Measurements from ENCODE around the gene RARA.

The RARA gene

GRCh38 chr17:40329839-40330794 is 21.1 kb downstream of the RARA start:
- DNase-seq: peak; percentile 68

GRCh38 chr17:40330850-40331470 is 22.0 kb downstream of the RARA start:
- no peak for DNase-seq

DNA sequence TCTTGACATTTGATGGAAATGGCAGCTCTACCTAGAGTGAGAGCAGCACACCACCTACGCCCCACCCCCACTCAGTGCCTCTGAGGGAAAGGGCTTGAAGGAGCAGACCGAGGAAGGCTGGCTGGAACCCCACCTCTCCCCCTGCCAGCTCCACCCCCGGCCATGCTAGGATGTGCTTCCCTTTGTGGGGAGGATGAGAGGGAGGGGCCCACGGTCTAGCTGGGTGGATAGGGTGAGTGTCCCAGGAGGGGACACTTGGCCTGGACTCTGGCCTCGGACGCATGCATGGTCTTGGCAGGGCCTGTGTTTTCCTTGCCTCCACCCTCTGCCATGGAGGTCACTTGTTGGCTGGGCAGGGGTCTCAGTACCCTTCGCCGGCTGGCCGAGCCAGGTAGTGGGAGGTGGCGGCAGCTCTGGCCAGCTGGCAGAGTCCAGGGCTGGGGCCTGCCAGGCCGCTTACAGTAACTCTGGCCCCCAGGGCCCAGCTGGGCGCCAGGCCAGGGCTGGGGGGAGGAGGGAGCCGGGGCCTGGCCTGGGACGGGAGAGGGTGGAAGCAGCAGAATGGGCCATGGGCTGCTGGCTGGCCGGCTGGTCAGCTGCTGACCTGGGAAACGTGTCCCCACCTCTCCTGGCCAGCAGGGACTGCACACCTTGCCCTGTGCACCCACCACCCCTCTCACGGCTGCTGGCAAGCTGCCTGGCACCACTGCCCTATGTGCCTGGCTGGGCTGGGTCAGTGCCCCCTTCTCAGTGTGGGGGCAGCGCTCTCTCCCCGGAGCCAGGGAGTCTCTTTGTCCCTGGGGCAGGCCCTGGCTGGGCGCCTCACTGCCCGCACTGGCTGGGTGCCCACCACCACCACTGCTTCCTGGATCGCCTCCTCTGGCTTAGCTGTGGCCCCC is 23.0 kb downstream of the RARA start:
- no peak for DNase-seq

GRCh38 chr17:40333781-40334448 is 24.9 kb downstream of the RARA start:
- no peak for DNase-seq

- no peak for DNase-seq
Measured at GRCh38 chr17:40335620-40336019, 26.6 kb downstream of the RARA start.

DNA sequence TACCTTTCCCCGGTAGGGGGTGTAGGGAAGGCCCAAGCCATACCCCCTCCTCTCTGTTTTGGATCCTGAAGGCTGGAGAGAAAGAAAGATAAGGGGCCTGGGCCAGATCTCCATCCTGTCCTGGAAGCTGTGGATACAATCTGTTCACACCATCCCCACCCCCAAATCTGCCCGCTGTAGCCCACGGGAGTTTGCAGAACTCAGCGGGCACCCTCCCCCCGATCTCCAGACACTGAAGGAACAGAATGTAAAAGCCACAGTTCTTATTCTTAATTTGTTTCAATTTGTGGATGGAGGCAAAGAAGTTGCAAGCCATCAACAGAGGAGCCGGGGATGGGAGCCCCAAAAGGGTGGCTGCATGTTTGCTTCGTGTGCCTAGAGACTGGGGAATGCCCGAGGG is 28.4 kb downstream of the RARA start:
- DNase-seq: no peak

DNA sequence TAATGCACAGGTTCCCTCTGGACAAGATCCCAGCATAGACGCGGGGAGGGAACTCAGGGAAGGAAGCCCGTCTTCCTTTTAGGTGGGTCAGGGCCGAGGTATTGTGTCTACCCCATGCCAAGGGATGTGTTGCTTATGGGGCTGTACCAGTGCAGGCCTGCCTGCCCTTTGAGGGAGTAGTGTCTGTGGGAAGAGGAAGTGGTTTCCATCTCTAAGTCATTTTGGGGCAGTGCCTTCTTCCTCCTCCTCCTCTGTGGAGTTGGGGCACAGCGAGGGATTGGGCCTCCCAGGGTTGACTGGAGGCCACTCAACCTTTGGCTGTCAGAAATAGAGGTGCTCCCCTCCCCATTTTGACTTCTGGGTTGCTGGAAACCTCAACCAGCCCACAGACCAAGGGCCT is 29.1 kb downstream of the RARA start:
- peak; percentile 36 for DNase-seq

- no peak for DNase-seq
Measured at GRCh38 chr17:40338941-40339649, 30.1 kb downstream of the RARA start.

DNA sequence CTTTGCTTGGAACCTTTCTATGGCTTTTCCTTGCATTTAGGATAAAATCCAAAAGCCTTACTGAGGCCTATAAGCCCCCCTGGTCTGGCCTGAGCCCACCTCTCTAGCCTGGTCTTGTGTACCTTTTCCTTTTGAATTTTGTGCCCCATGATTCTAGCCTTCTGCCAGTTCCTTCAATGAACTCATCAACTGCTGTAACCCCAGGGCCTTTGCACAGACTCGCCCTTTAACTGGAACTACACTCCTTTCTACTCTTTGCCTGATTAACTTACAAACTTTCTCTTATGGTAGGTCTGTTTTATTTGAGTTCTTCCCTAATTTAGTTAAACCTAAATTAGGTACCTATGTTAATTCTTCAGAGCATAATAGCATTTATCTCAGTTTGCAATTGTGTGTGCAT is 31.3 kb downstream of the RARA start:
- no peak for DNase-seq

GRCh38 chr17:40340880-40341807 is 32.2 kb downstream of the RARA start:
- DNase-seq: no peak

- no peak for DNase-seq
Measured at GRCh38 chr17:40341808-40342503, 33.0 kb downstream of the RARA start.

- DNase-seq: no peak
Measured at GRCh38 chr17:40342504-40343218, 33.7 kb downstream of the RARA start.

GRCh38 chr17:40343219-40344119 is 34.5 kb downstream of the RARA start:
- DNase-seq: no peak

GRCh38 chr17:40344421-40345160 is 35.6 kb downstream of the RARA start:
- no peak for DNase-seq

GRCh38 chr17:40345161-40345993 is 36.4 kb downstream of the RARA start:
- DNase-seq: no peak

GRCh38 chr17:40345994-40346764 is 37.2 kb downstream of the RARA start:
- DNase-seq: no peak
